ENCODE results near the gene IFT81. TPM values are rescaled to one million over a fixed set of nuclear protein-coding genes. Genes with fewer than 3 reads are reported as not detected.

The IFT81 gene
- total and polyA plus RNA-seq, 2 experiments from 2014 or later = 17.5 to 22.3 TPM

DNA sequence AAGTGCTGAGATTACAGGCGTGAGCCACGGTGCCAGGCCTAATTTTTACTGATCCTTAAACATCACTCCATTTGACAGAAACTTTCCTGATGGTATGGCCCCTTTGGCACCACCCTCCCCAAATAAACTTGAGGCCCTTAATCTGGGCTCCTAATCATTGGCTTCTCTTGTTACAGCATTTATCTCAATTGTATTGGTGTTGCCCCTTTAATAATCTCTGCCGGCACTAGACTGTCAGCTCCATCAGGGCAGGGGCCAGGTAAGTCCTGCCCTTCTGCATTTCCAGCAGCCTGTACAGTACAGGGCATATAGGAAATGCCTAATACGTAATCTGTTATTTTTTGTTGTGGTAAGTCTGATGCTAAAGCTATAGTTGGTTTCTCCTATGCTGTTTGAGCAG is 1.2 kb upstream of the IFT81 start (continued):
- TF ChIP-seq ZNF114 (CRISPR knock-in tag; IDR thresholded peaks at IDR 0.05) (no peak), JUNB (IDR thresholded peaks at IDR 0.05; ENCODE audit: unreplicated experiment) (no peak)
- TF ChIP-seq, protein P1, sequence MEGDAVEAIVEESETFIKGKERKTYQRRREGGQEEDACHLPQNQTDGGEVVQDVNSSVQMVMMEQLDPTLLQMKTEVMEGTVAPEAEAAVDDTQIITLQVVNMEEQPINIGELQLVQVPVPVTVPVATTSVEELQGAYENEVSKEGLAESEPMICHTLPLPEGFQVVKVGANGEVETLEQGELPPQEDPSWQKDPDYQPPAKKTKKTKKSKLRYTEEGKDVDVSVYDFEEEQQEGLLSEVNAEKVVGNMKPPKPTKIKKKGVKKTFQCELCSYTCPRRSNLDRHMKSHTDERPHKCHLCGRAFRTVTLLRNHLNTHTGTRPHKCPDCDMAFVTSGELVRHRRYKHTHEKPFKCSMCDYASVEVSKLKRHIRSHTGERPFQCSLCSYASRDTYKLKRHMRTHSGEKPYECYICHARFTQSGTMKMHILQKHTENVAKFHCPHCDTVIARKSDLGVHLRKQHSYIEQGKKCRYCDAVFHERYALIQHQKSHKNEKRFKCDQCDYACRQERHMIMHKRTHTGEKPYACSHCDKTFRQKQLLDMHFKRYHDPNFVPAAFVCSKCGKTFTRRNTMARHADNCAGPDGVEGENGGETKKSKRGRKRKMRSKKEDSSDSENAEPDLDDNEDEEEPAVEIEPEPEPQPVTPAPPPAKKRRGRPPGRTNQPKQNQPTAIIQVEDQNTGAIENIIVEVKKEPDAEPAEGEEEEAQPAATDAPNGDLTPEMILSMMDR (conservative IDR thresholded peaks at IDR 0.05; ENCODE audit: low read depth in 2 of 2) = no peak

DNA sequence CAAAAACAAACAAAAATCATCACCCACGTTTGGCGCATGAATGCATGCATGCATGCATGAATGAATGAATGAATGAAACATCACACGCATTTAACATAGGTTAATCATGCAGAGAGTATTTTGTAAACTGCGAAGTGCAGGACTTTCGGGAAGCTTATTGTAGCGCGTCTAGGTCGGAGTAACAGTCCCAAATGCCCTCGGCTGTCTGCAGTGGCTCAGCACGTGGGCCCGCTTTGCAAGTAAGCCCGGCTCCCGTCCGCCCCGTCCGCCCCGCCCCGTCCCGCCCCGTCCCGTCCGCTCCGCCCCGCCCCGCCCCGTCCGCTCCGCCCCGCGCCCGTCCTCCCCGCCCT is 263 bp upstream of the IFT81 start:
- Mint-ChIP-seq H3K27ac (no peak overlapping the region), H3K4me3 (peak overlapping the region; percentile 61), H3K9me3 (no peaks in the 10 kb centered on the region; the same call in 2 of the 3 replicates), H3K36me3 (ENCODE audit: low read depth) (peaks cover 3% of the 10 kb centered on the region; the same call in 2 of the 3 replicates), H3K27me3 (ENCODE audit: insufficient read depth, low read depth, poor library complexity) (peaks cover 11% of the 10 kb centered on the region), H3K4me1 (peaks cover 17% of the 10 kb centered on the region)
- H3K36me3 ChIP-seq (ENCODE audit: insufficient read depth) = no peaks in the 10 kb centered on the region
- no peaks in the 10 kb centered on the region for H4K20me1 ChIP-seq (replicated peaks; ENCODE audit: insufficient read depth)
- H2AFZ ChIP-seq = peak overlapping the region; percentile 38
- ATAC-seq (peak; percentile 83), DNase-seq (ENCODE audit: low spot score) (no peak)
- H3K4me1 ChIP-seq (ENCODE audit: insufficient read depth) = peaks cover 20% of the 10 kb centered on the region
- no peak overlapping the region for H3K27ac ChIP-seq (ENCODE audit: low read depth)
- peak overlapping the region; percentile 86 for H3K4me3 ChIP-seq
- H3F3A ChIP-seq (replicated peaks; ENCODE audit: low read depth) = no peaks in the 10 kb centered on the region
- peaks cover 5% of the 10 kb centered on the region; the same call in 1 of the 2 replicates for H3K27me3 ChIP-seq (ENCODE audit: insufficient read depth)
- peak overlapping the region; percentile 74 for H3K4me2 ChIP-seq
- no peaks in the 10 kb centered on the region for H3K9me2 ChIP-seq (ENCODE audit: insufficient read depth)
- H3K79me2 ChIP-seq (replicated peaks; ENCODE audit: insufficient read depth) = no peaks in the 10 kb centered on the region
- no peak for TF ChIP-seq STAT1 (IDR thresholded peaks at IDR 0.05; ENCODE audit: unreplicated experiment)
- TF ChIP-seq ZNF331 (CRISPR knock-in tag; IDR thresholded peaks at IDR 0.05; ENCODE audit: low read depth) = no peak
- peak; percentile 68 for TF ChIP-seq POLR2AphosphoS5 (IDR thresholded peaks at IDR 0.05; ENCODE audit: low read depth)
- TF ChIP-seq NANOG (IDR thresholded peaks at IDR 0.05; ENCODE audit: borderline replicate concordance) = no peak

DNA sequence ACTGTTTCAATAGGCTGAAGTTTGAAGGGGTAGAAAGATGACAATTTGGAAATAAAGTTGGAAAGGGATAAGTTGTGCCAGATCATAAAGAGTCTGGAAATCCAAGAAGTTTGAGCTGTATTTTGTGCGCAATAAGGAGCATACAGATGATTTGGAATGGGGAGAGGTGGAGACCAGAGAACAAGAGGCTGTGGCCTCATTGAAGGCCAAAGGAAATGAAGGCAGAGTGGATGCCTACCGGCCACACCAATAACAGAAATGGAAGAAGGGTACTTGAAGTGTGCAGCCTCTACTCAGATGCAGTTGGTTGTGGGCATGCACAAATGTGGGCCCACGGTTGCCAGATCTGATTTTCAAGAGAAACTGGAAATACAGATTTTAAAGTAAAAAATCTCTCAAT is 2.4 kb downstream of the IFT81 start:
- H3F3A ChIP-seq (replicated peaks; ENCODE audit: low read depth) = no peaks in the 10 kb centered on the region
- TF ChIP-seq NANOG (IDR thresholded peaks at IDR 0.05; ENCODE audit: borderline replicate concordance) (no peak), JUNB (IDR thresholded peaks at IDR 0.05; ENCODE audit: unreplicated experiment) (no peak), STAT1 (IDR thresholded peaks at IDR 0.05; ENCODE audit: unreplicated experiment) (no peak), EZH2 (IDR thresholded peaks at IDR 0.05; ENCODE audit: low read depth, unreplicated experiment) (no peak), POLR2AphosphoS5 (IDR thresholded peaks at IDR 0.05; ENCODE audit: low read depth) (no peak)
- TF ChIP-seq, protein P2, sequence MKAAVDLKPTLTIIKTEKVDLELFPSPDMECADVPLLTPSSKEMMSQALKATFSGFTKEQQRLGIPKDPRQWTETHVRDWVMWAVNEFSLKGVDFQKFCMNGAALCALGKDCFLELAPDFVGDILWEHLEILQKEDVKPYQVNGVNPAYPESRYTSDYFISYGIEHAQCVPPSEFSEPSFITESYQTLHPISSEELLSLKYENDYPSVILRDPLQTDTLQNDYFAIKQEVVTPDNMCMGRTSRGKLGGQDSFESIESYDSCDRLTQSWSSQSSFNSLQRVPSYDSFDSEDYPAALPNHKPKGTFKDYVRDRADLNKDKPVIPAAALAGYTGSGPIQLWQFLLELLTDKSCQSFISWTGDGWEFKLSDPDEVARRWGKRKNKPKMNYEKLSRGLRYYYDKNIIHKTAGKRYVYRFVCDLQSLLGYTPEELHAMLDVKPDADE (IDR thresholded peaks at IDR 0.05) = no peak
- TF ChIP-seq, protein P1 (conservative IDR thresholded peaks at IDR 0.05; ENCODE audit: low read depth in 2 of 2) = no peak

More for the DNA sequence above, 2.4 kb downstream of the IFT81 start:
- Histone ChIP-seq H2AFZ (no peak overlapping the region), H3K4me3 (no peak overlapping the region), H3K27me3 (ENCODE audit: insufficient read depth) (peaks cover 5% of the 10 kb centered on the region; the same call in 1 of the 2 replicates), H3K79me2 (replicated peaks; ENCODE audit: insufficient read depth) (no peaks in the 10 kb centered on the region), H3K27ac (ENCODE audit: low read depth) (no peak overlapping the region), H3K4me1 (ENCODE audit: insufficient read depth) (peaks cover 20% of the 10 kb centered on the region), H4K20me1 (replicated peaks; ENCODE audit: insufficient read depth) (no peaks in the 10 kb centered on the region), H3K36me3 (ENCODE audit: insufficient read depth) (no peaks in the 10 kb centered on the region), H3K9me2 (ENCODE audit: insufficient read depth) (no peaks in the 10 kb centered on the region), H3K4me2 (no peak overlapping the region)
- Mint-ChIP-seq H3K27me3 (ENCODE audit: insufficient read depth, low read depth, poor library complexity) (peaks cover 11% of the 10 kb centered on the region), H3K27ac (no peak overlapping the region), H3K36me3 (ENCODE audit: low read depth) (peaks cover 3% of the 10 kb centered on the region; the same call in 2 of the 3 replicates), H3K4me3 (no peak overlapping the region; the same call in 2 of the 3 replicates), H3K9me3 (no peaks in the 10 kb centered on the region; the same call in 2 of the 3 replicates), H3K4me1 (peaks cover 17% of the 10 kb centered on the region)
- DNase-seq (ENCODE audit: low spot score) (no peak), ATAC-seq (no peak)

Measured in GM23338 (cell line).